ENCODE data around the gene HLA-DOB.

DNA sequence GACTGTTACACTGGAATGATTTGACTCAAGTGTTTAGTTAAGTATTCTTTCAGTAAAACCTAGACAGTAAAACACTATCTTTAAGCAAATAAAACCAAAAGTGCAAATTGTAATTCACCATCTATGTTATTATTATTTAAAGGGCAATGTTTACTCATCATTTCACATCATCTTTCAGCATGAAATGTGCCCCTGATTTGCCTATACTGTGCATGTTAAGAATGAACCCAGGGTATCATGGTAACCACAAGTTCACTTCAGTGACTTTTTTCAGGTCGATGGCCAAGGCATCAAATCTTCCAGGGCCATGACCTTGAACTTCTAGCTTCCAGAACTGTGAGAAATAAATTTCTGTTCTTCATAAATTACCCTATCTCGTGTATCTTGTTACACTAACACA, 2.1 kb upstream of the HLA-DOB start:
- TF ChIP-seq, protein P1, sequence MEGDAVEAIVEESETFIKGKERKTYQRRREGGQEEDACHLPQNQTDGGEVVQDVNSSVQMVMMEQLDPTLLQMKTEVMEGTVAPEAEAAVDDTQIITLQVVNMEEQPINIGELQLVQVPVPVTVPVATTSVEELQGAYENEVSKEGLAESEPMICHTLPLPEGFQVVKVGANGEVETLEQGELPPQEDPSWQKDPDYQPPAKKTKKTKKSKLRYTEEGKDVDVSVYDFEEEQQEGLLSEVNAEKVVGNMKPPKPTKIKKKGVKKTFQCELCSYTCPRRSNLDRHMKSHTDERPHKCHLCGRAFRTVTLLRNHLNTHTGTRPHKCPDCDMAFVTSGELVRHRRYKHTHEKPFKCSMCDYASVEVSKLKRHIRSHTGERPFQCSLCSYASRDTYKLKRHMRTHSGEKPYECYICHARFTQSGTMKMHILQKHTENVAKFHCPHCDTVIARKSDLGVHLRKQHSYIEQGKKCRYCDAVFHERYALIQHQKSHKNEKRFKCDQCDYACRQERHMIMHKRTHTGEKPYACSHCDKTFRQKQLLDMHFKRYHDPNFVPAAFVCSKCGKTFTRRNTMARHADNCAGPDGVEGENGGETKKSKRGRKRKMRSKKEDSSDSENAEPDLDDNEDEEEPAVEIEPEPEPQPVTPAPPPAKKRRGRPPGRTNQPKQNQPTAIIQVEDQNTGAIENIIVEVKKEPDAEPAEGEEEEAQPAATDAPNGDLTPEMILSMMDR (IDR thresholded peaks at IDR 0.05; ENCODE audit: extremely low read depth in 1 of 2, insufficient read depth in 1 of 2, low read depth in 1 of 2, low read length in 2 of 2): no peak
- TF ChIP-seq POLR2AphosphoS5 (IDR thresholded peaks at IDR 0.05; ENCODE audit: insufficient read depth, low read depth, low read length) (no peak), EZH2 (IDR thresholded peaks at IDR 0.05; ENCODE audit: borderline replicate concordance, low read depth, low read length, severe bottlenecking) (no peak), POLR2A (IDR thresholded peaks at IDR 0.05; ENCODE audit: low read depth, low read length) (no peak), MYC (IDR thresholded peaks at IDR 0.05; ENCODE audit: low read depth, low read length) (no peak), JUN (IDR thresholded peaks at IDR 0.05; ENCODE audit: borderline replicate concordance, insufficient read depth, insufficient read length, low read depth) (no peak), FOS (IDR thresholded peaks at IDR 0.05; ENCODE audit: borderline replicate concordance, insufficient read depth, low read length) (no peak)
- TF ChIP-seq, protein P2, sequence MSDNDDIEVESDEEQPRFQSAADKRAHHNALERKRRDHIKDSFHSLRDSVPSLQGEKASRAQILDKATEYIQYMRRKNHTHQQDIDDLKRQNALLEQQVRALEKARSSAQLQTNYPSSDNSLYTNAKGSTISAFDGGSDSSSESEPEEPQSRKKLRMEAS (IDR thresholded peaks at IDR 0.05; ENCODE audit: insufficient read depth, insufficient read length): no peak
